Measurements from ENCODE around the gene MAP2. TPM values are rescaled to one million over a fixed set of nuclear protein-coding genes. Genes with fewer than 3 reads are reported as not detected.

The MAP2 gene
- total RNA-seq, 4 donors from 2014 or later, result 7.4 to 124 (median 59.9) TPM

DNA sequence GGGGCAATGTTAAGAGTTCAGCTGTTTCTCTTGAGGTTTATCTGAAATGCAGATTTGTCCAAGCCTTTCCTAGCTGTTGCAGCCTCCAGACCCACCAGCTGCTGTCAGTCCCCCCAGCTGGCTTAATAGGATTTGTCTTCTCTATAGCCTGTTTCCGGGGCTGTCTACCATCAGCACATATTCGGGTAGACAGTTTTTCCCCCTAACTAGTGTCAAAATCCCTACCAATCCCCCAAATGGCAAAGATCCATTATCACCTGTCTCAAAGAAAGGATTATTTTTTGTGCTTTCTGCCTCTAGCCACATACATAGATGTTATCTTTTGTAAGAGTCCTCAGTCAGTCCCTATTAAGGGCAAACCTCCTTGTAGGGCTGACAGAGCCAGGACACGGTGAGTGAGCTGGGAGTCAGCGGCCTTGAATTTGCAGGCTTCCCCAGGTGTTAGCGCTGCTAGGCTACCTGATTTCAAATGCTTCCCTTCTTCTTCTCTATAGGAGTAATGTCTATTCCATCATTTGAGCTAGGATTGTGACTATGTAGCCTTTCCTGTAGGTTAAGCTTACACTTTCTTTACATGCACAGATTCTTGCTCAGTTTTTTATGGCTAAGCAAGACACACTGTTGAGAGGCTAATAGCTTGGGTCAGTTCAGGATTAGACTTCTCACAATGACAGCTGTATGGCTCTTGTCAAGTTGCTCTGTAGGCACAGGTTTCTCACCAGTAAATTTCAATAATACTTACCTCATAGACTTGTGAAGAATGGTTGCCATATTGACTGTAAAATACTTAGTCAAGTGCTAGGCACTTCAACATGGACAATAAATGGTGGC is 176.7 kb downstream of the MAP2 start:
- H3K4me3 ChIP-seq, result no peak overlapping the region
- 47 to 53% methylated on average over 5 of the region's 5 CpGs for WGBS, 2 donors (ENCODE audit: low coverage in 1 of 2)
- no peak overlapping the region for H3K27ac ChIP-seq
- H3K4me1 ChIP-seq, result no peaks in the 10 kb centered on the region
- H3K36me3 ChIP-seq, result no peaks in the 10 kb centered on the region
- TF ChIP-seq, protein P1, sequence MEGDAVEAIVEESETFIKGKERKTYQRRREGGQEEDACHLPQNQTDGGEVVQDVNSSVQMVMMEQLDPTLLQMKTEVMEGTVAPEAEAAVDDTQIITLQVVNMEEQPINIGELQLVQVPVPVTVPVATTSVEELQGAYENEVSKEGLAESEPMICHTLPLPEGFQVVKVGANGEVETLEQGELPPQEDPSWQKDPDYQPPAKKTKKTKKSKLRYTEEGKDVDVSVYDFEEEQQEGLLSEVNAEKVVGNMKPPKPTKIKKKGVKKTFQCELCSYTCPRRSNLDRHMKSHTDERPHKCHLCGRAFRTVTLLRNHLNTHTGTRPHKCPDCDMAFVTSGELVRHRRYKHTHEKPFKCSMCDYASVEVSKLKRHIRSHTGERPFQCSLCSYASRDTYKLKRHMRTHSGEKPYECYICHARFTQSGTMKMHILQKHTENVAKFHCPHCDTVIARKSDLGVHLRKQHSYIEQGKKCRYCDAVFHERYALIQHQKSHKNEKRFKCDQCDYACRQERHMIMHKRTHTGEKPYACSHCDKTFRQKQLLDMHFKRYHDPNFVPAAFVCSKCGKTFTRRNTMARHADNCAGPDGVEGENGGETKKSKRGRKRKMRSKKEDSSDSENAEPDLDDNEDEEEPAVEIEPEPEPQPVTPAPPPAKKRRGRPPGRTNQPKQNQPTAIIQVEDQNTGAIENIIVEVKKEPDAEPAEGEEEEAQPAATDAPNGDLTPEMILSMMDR (IDR thresholded peaks at IDR 0.05), result no peak
- TF ChIP-seq EP300 (IDR thresholded peaks at IDR 0.05) (no peak), POLR2AphosphoS5 (IDR thresholded peaks at IDR 0.05) (no peak)
- no peak for ATAC-seq
- peaks cover 0 to 1% (median 0%) of the 10 kb centered on the region in 3 donors for H3K9me3 ChIP-seq
- no peaks in the 10 kb centered on the region for H3K27me3 ChIP-seq

- H3K4me1 ChIP-seq, result no peaks in the 10 kb centered on the region
- 93 to 100% methylated on average over 1 of the region's 1 CpG for WGBS, 2 donors (ENCODE audit: low coverage in 1 of 2)
- H3K36me3 ChIP-seq, result no peaks in the 10 kb centered on the region
- no peaks in the 10 kb centered on the region for H3K9me3 ChIP-seq
- no peak for TF ChIP-seq POLR2AphosphoS5 (IDR thresholded peaks at IDR 0.05)
- TF ChIP-seq, protein P1 (IDR thresholded peaks at IDR 0.05), result no peak
- TF ChIP-seq POLR2A (IDR thresholded peaks at IDR 0.05), result no peak
- no peak for TF ChIP-seq EP300 (IDR thresholded peaks at IDR 0.05)
- no peak overlapping the region for H3K27ac ChIP-seq
- ATAC-seq, result no peak
- H3K27me3 ChIP-seq, result no peaks in the 10 kb centered on the region
- H3K4me3 ChIP-seq, result no peak overlapping the region
Observed at GRCh38 chr2:209601497-209601896, 177.7 kb downstream of the MAP2 start.

DNA sequence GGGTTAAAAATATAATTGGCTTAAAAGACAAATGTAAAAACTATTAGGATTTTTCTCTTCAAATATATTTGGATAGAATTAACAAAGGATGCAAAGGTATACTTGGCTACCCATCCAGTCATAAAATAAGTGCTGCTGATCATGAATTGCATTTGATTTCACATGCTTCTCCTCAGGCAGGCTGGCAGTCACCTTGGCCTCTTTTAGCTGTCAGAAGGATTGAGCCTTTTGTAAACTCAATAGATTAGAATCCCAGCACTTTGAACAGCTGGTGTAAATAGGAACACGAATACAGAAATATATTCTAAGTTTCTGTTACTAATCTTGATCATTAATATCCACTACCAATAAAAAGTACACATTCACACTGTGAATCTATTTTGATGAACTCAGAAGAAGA is 178.4 kb downstream of the MAP2 start:
- no peak for ATAC-seq
- no peaks in the 10 kb centered on the region for H3K4me1 ChIP-seq
- WGBS, 2 donors (ENCODE audit: low coverage in 1 of 2), result 23 to 33% methylated on average over 1 of the region's 1 CpG
- no peaks in the 10 kb centered on the region for H3K36me3 ChIP-seq
- H3K9me3 ChIP-seq, result no peaks in the 10 kb centered on the region
- no peak overlapping the region for H3K27ac ChIP-seq
- TF ChIP-seq, protein P1 (IDR thresholded peaks at IDR 0.05), result no peak
- no peak for TF ChIP-seq EP300 (IDR thresholded peaks at IDR 0.05)
- no peak for TF ChIP-seq POLR2AphosphoS5 (IDR thresholded peaks at IDR 0.05)
- TF ChIP-seq POLR2A (IDR thresholded peaks at IDR 0.05), result no peak
- no peak overlapping the region for H3K4me3 ChIP-seq
- H3K27me3 ChIP-seq, result no peaks in the 10 kb centered on the region

DNA sequence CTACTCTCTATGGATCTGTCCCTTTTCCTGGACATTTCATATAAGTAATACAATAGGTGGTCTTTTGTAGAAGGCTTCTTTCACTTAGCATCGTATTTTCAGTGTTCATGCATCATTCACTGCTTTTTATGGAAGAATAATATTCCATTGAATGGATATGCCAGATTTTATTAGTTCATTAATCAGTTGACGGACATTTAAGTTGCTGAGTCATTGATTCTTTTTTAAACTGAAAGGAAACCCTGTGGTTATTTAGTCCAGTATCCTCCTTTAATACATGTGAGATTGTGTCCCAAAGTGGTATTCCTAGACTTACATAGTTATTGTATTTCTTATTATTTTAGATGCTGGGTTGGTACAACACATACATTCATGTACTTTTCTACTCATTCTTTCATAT is 185.7 kb downstream of the MAP2 start:
- no peak overlapping the region for H3K27ac ChIP-seq
- no peak for TF ChIP-seq EP300 (IDR thresholded peaks at IDR 0.05)
- TF ChIP-seq POLR2AphosphoS5 (IDR thresholded peaks at IDR 0.05), result no peak
- TF ChIP-seq POLR2A (IDR thresholded peaks at IDR 0.05), result no peak
- TF ChIP-seq, protein P1 (IDR thresholded peaks at IDR 0.05), result no peak
- no peaks in the 10 kb centered on the region for H3K27me3 ChIP-seq
- no peaks in the 10 kb centered on the region for H3K9me3 ChIP-seq
- H3K4me1 ChIP-seq, result no peaks in the 10 kb centered on the region
- no peak overlapping the region for H3K4me3 ChIP-seq
- no peak for ATAC-seq
- 89 to 94% methylated on average over 2 of the region's 2 CpGs for WGBS, 2 donors (ENCODE audit: low coverage in 1 of 2)
- H3K36me3 ChIP-seq, result no peaks in the 10 kb centered on the region

GRCh38 chr2:209610631-209611030 is 186.8 kb downstream of the MAP2 start:
- H3K27ac ChIP-seq, result no peak overlapping the region
- WGBS, 2 donors (ENCODE audit: low coverage in 1 of 2), result 86 to 91% methylated on average over 1 of the region's 1 CpG
- no peak for ATAC-seq
- TF ChIP-seq, protein P1 (IDR thresholded peaks at IDR 0.05), result no peak
- TF ChIP-seq POLR2AphosphoS5 (IDR thresholded peaks at IDR 0.05), result no peak
- TF ChIP-seq EP300 (IDR thresholded peaks at IDR 0.05), result no peak
- TF ChIP-seq POLR2A (IDR thresholded peaks at IDR 0.05), result no peak
- no peaks in the 10 kb centered on the region for H3K36me3 ChIP-seq
- H3K9me3 ChIP-seq, result no peaks in the 10 kb centered on the region
- H3K27me3 ChIP-seq, result no peaks in the 10 kb centered on the region
- no peak overlapping the region for H3K4me3 ChIP-seq
- H3K4me1 ChIP-seq, result no peaks in the 10 kb centered on the region
